Activated CD8-positive, alpha-beta memory T cell treated with anti-CD3 and anti-CD28 coated beads for 48 hours (primary cell): Measurements from ENCODE around the gene WDR88.
"Not testable (repeated sequence)": the region's sequence is repeated elsewhere in the genome, so short reads cannot be mapped to it uniquely, and the experiment has no call there.

Experiments
- DNase-seq, 3 experiments: peaks; one replicate each; pipeline ENCODE4 v3.0.0-alpha.2; 2020; ENCODE audit warnings: low read depth in 2 of 3, low spot score in 2 of 3

The WDR88 gene

DNA sequence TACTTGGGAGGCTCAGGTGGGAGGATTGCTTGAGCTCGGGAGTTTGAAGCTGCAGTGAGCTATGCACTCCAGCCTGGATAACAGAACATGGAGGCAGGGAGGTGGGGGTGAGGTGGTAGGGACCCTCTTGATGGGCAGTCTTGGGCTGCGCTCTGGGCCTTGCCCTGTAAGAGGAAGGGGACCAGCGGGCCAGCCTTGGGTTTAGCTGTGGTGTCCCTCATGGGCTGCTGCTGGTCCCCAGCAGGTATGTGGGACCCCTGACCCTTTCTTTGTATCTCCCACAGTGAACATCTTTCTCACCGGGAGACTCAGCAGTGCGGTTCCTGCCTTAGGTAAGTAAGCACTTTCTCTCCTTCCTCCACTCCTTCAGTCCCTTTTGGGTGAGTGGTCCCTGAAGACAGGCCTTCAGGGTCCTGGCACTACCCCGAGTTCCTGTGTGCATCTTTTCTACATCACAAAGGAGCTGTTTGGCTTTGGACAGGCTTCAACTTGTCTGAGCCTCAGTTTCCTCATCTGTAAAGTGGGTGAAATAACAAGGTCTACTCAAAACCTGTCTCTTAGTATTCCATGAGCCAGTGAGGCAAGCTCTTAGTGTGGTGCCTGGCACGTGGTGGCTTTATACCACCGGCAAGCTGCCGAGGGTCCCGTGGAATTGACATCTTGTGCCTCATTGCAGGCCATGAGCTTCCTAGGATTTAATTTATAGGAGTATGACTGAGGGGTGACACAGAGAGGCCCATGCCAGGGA is 64.7 kb downstream of the WDR88 start:
- DNase-seq: no peak

DNA sequence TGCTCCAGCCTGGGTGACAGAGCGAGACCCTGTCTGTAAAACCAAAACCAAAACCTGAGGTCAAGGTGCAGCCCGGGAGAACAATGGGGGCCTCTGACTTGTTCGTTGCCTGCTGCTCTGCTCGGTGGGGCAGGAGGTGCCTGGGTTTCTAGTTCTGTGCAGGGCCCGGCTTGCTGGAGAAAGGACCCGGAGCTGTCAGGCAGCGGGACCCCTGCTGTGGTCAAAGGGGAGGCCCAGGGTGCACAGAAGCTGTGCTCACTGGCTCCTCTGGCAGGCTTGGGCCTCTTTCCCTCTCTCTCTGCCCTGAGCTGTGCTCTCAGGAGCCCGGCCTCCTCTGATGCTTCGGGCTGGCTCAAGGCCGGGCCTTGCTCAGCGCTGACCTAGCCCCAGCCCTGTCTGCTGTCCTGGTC is 65.7 kb downstream of the WDR88 start:
- no peak for DNase-seq

- no peak for DNase-seq
Observed at GRCh38 chr19:33198169-33198568, 66.3 kb downstream of the WDR88 start.

- no peak for DNase-seq
Observed at GRCh38 chr19:33199441-33200265, 67.7 kb downstream of the WDR88 start.

DNA sequence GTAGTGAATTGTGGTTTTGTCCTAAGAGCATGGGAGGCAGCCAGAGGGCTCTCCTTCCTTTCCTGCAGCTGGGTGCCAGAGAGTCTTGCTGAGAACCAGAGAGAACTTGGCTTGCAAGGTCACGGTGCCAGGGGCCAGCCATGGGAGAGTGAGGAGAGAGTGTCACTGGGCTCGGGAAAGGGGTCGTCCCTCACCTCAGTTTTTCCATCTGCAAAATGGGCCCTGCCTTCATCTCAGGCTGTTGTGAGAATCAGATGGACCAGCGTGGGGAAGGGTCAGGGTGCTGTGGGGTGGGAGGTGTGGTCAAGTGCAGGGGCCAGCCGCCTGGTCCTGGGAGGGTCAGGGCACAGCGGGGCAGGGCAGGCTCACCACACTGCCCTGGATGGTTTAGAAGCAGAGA is 69.6 kb downstream of the WDR88 start:
- DNase-seq: no peak

DNA sequence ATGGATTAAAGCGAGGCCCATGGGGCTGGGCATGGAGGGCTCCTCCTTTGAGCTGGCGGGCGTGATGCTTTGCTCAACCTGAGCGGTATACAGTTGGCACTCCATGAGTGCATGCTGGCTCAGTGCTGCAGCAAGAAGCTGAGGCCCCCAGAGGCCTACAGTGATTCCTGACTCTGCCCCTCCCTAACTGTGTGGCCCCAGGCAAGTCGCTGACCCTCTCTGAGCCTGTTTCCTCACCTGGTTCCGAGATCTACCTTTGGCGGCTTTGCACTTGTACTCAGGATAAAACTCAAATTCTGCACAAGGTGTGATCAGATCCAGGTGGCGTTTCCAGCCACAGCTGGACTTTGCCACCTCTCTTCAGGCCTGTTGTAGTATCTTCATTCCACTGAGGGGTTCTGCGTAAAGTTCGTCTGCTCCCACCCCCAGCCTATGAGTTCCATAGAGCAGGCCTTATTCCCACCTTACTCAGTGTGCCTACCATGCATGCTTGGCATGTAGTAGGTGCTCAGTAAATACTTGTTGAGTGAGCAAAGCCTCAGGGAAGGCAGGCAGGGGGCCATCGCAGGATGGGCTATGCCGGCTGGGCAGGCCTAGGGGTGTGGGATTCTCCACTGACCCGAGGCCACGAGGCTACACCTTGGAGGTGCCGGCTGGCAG is 70.1 kb downstream of the WDR88 start:
- DNase-seq: no peak

GRCh38 chr19:33202546-33203507 is 70.9 kb downstream of the WDR88 start:
- no peak for DNase-seq

GRCh38 chr19:33203529-33203928 is 71.6 kb downstream of the WDR88 start:
- DNase-seq: no peak

DNA sequence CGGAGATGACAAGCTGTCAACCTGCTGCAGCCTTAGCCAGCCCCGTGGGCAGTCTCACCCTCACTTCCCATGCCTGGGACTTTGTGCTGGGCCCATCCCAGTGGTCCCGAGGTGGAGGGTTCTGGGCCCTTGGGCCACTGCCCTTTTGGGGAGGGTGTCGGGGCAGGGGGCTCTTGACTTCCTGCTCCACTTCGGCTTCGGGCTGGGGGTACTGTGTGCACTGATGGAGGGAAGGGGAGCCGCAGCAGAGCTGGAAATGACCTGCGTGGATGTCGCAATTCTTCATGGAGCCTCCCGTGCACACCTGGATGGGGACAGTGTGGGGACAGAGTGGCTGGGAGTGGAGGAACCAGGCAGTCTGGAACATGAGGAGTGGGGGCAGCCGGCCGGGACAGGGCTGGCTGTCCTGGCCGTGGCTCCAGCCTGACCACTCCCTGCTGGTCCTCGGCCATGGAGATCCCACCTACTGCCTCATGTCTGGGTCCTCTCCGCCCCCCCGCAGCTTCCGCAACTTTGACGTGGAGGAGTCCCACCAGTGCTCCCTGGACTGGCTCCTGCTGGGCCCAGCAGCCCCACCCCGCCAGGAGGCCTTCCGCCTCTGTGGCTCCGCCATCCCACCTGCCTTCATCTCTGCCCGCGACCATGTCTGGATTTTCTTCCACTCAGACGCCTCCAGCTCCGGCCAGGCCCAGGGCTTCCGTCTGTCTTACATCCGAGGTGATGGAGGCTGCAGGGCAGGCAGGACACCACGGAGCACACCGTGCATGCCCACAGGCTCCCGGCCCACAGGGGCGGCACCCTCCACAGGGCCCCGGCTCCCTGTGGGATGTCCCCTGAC is 72.4 kb downstream of the WDR88 start:
- no peak for DNase-seq

GRCh38 chr19:33205110-33205509 is 73.2 kb downstream of the WDR88 start:
- no peak for DNase-seq

DNA sequence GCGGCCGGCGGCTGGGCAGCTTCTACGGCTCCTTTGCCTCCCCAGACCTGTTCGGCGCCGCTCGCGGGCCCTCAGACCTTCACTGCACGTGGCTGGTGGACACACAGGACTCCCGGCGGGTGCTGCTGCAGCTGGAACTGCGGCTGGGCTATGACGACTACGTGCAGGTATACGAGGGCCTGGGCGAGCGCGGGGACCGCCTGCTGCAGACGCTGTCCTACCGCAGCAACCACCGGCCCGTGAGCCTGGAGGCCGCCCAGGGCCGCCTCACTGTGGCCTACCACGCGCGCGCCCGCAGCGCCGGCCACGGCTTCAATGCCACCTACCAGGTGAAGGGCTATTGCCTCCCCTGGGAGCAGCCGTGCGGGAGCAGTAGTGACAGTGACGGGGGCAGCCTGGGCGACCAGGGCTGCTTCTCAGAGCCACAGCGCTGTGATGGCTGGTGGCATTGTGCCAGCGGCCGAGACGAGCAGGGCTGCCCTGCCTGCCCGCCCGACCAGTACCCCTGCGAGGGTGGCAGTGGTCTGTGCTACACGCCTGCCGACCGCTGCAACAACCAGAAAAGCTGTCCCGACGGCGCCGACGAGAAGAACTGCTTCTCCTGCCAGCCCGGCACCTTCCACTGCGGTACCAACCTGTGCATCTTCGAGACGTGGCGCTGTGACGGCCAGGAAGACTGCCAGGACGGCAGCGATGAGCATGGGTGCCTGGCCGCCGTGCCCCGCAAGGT is 73.8 kb downstream of the WDR88 start:
- DNase-seq: no peak

- DNase-seq: no peak
Observed at GRCh38 chr19:33206261-33207039, 74.5 kb downstream of the WDR88 start.

GRCh38 chr19:33207040-33207620 is 75.2 kb downstream of the WDR88 start:
- DNase-seq: no peak

- no peak for DNase-seq
Observed at GRCh38 chr19:33207903-33208302, 76.0 kb downstream of the WDR88 start.

DNA sequence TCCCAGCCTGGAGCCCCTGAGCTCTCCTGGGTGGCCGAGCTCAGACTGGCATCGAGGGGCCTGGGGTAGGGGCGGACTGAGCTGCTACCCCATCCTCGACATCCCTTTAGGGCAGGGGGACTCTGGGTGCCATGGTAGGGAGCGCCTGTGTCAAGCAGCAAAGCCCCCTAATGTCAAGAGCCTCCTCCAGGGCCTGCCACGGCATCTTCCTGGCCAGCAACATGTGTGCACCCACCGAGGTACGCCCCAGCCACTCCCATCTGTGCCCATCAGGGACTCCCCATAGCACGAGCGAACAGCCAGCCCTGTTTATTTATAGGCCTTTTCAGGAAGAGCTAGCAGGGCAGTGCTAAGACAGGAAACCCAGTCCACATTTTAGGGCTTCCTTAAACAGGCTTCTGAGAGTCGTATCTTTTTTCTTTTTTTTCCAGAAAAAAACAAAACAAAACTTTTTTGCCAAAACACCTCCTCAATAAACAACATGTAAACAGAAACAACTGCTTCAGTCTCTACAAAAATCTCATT is 76.5 kb downstream of the WDR88 start:
- DNase-seq: no peak

DNA sequence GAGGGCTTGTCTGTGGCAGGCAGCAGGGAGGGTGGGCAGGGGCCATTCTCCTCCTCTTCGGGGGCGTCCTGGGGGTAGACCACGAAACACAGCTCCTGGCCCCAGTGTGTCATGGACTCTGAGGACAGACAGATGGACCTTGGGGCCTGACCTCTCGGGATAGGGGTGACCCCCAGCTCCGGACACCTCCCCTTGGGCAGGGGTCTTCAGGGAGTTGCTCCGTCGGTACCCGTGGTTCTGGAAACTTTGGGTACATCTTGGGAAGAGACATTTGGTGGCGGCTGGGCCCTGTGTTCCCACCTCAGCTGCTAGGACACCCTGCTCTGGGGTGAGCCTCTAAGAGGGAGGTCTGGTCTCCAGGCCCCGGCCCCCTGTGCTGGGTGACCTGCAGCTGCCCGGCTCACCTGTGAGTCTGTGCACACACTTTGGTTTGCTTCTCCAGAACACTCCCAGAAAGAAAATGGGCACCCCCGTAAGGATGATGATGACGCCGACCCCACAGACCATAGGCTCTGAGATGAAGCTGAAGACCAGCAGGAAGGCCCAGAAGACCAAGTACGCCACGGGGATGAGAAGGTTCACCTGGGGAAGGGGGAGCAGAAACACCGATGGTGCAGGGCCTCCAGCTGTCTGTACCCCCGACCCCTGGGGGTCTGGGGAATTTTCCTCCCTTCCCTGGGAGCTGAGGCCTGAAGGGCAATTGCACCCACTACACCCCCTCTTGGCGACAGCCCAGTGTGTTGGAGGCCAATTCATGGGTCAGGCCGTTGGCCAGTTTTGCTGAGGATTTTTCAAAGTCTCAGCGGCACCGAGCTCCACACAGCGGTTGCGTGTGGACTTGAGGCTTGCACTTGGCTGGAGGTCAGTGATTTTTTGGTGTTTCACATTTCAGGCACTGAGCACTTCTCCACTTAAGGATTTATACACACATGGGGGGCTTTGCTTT is 77.3 kb downstream of the WDR88 start:
- DNase-seq: no peak

DNA sequence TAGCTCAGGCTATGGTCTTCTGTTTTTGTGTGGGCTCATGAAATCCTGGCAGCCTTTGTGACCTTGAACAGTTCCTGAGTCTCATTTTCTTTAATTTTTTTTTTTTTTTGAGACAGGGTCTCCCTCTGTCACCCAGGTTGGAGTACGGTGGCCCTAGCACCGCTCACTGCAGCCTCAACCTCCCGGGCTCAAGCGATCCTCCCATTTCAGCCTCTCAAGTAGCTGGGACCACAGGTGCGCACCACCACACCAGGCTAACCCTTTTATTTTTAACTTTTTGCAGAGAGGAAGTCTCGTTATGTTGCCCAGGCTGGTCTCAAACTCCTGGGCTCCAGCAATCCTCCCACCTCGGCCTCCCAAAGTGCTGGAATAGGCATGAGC is 77.9 kb downstream of the WDR88 start:
- not testable (repeated sequence) for DNase-seq
